Measurements from ENCODE around the gene PHF2.

GRCh38 chr9:93690618-93691017 lies 114.2 kb downstream of the PHF2 start:
- TF ChIP-seq CTCF (IDR thresholded peaks at IDR 0.05): no peak
- TF ChIP-seq POLR2A (IDR thresholded peaks at IDR 0.05): no peak

Data from body of pancreas (tissue), 4 donors.